SU-DHL-6 (cell line): ENCODE results near the gene KCNAB2.

Experiments used
- EZH2phosphoT487 ChIP-seq: fragments of 200-600 bp; sonication (generic), shearing (Covaris generic); conservative IDR thresholded peaks from 2 replicates; pipeline ENCODE4 v1.6.1; 2018; ENCODE audit warnings: mild to moderate bottlenecking, antibody characterized with exemption, low read length, moderate library complexity, mixed read lengths
- TF ChIP-seq, protein P1 (sequence below): fragments of 200-600 bp; sonication (generic); IDR thresholded peaks from one replicate; pipeline ENCODE4 v1.5.1; 2017; ENCODE audit warnings: antibody characterized with exemption, mild to moderate bottlenecking, low read length, moderate library complexity; ENCODE audit not compliant: insufficient read depth, poor library complexity, severe bottlenecking

DNA sequence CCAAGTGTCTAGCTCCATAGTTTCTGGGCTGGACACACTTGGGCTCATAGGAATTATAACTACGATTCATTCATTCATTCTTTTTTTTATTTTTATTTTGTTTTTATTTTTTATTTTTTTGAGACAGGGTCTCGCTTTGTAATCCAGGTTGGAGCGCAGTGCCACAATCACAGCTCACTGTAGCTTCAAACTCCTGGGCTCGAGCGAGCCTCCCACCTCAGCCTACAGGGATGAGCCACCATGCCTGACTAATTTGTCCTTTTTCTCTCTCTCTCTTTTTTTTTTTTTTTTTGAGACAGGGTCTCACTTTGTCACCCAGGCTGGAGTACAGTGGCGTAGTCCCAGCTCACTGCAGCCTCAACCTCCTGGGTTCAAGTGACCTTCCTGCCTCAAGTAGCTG, 42.3 kb downstream of the KCNAB2 start:
- TF ChIP-seq, protein P1, sequence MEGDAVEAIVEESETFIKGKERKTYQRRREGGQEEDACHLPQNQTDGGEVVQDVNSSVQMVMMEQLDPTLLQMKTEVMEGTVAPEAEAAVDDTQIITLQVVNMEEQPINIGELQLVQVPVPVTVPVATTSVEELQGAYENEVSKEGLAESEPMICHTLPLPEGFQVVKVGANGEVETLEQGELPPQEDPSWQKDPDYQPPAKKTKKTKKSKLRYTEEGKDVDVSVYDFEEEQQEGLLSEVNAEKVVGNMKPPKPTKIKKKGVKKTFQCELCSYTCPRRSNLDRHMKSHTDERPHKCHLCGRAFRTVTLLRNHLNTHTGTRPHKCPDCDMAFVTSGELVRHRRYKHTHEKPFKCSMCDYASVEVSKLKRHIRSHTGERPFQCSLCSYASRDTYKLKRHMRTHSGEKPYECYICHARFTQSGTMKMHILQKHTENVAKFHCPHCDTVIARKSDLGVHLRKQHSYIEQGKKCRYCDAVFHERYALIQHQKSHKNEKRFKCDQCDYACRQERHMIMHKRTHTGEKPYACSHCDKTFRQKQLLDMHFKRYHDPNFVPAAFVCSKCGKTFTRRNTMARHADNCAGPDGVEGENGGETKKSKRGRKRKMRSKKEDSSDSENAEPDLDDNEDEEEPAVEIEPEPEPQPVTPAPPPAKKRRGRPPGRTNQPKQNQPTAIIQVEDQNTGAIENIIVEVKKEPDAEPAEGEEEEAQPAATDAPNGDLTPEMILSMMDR = no peak
- no peak for TF ChIP-seq EZH2phosphoT487
